GM21447 (cell line): ENCODE data around the gene ART3.

Experiments
- ATAC-seq: cut with Tn5 transposase; IDR thresholded peaks from one replicate; pipeline ENCODE4 v1.9.1; 2021; ENCODE audit not compliant: unreplicated experiment

Gene ART3

GRCh38 chr4:76144546-76144945 is 70.0 kb downstream of the ART3 start:
- no peak for ATAC-seq

- ATAC-seq, result peak; percentile 35
Measured at GRCh38 chr4:76147454-76148141, 73.1 kb downstream of the ART3 start.

- ATAC-seq, result peak; percentile 98
Measured at GRCh38 chr4:76148142-76148865, 73.8 kb downstream of the ART3 start, which contains the start of gene NUP54. Gene NUP54, minus strand, starts transcription at chr4:76148397. Its CDS starts 23 bp downstream, at chr4:76148374.

GRCh38 chr4:76153356-76153755 is 78.8 kb downstream of the ART3 start:
- ATAC-seq, result no peak

GRCh38 chr4:76155979-76156378 is 81.5 kb downstream of the ART3 start:
- no peak for ATAC-seq

- ATAC-seq, result no peak
Measured at GRCh38 chr4:76156635-76157034, 82.1 kb downstream of the ART3 start.

- no peak for ATAC-seq
Measured at GRCh38 chr4:76160355-76160754, 85.8 kb downstream of the ART3 start.
